GM23338 (cell line): ENCODE results near the gene RBM34. TPM values are rescaled to one million over a fixed set of nuclear protein-coding genes. Genes with fewer than 3 reads are reported as not detected.
A peak's percentile ranks its signal among the peaks of the same experiment; 100 is the strongest.

Experiments used
- ATAC-seq: fragments of 200-7000 bp; cut with Tn5 transposase; 3 replicates; pipeline ENCODE4 v1.9.1; 2020
- DNase-seq: peaks from one replicate; pipeline ENCODE4 v3.0.0-alpha.2; 2015; ENCODE audit warnings: low spot score
- H2AFZ ChIP-seq: fragments of 200-600 bp; sonication (generic); 2 replicates; pipeline ENCODE4 v1.8.0; 2016; ENCODE audit warnings: antibody characterized with exemption, mild to moderate bottlenecking, moderate library complexity
- H3F3A ChIP-seq: fragments of 200-600 bp; sonication (generic); replicated peaks from 2 replicates; pipeline ENCODE4 v1.8.0; 2017; ENCODE audit warnings: antibody characterized with exemption, mixed run types, low read depth
- H3K27ac ChIP-seq: fragments of 200-600 bp; sonication (generic); 2 replicates; pipeline ENCODE4 v1.6.1; 2016; ENCODE audit warnings: low read depth
- H3K27me3 ChIP-seq: fragments of 200-600 bp; sonication (generic); 2 replicates; pipeline ENCODE4 v1.8.0; 2016; ENCODE audit warnings: mild to moderate bottlenecking, mixed run types, moderate library complexity; ENCODE audit not compliant: insufficient read depth
- H3K36me3 ChIP-seq: fragments of 200-600 bp; sonication (generic); 2 replicates; pipeline ENCODE4 v1.8.0; 2016; ENCODE audit warnings: mild to moderate bottlenecking; ENCODE audit not compliant: insufficient read depth
- H3K4me1 ChIP-seq: fragments of 200-600 bp; sonication (generic); 2 replicates; pipeline ENCODE4 v1.8.0; 2016; ENCODE audit warnings: mild to moderate bottlenecking, moderate library complexity; ENCODE audit not compliant: insufficient read depth
- H3K4me2 ChIP-seq: fragments of 200-600 bp; sonication (generic); 2 replicates; pipeline ENCODE4 v1.7.1; 2017; ENCODE audit warnings: mixed run types
- H3K4me3 ChIP-seq: fragments of 200-600 bp; sonication (generic); 2 replicates; pipeline ENCODE4 v1.6.1; 2016; ENCODE audit warnings: mixed run types
- H3K79me2 ChIP-seq: fragments of 200-600 bp; sonication (generic); replicated peaks from 2 replicates; pipeline ENCODE4 v1.8.0; 2017; ENCODE audit warnings: mild to moderate bottlenecking; ENCODE audit not compliant: insufficient read depth
- H3K9me2 ChIP-seq: fragments of 200-600 bp; sonication (generic); 2 replicates; pipeline ENCODE4 v1.8.0; 2017; ENCODE audit not compliant: insufficient read depth
- H4K20me1 ChIP-seq: fragments of 200-600 bp; sonication (generic); replicated peaks from 2 replicates; pipeline ENCODE4 v1.8.0; 2017; ENCODE audit warnings: mild to moderate bottlenecking; ENCODE audit not compliant: insufficient read depth
- H3K27ac Mint-ChIP-seq: 2 replicates; pipeline ENCODE4 v1.8.0; 2020; ENCODE audit warnings: inconsistent platforms, mild to moderate bottlenecking, moderate library complexity, mixed read lengths
- H3K27me3 Mint-ChIP-seq: 3 replicates; pipeline ENCODE4 v1.8.0; 2022; ENCODE audit warnings: low read depth, mild to moderate bottlenecking, moderate library complexity, mixed read lengths, inconsistent platforms; ENCODE audit not compliant: insufficient read depth, poor library complexity
- H3K36me3 Mint-ChIP-seq: 3 replicates; pipeline ENCODE4 v1.8.0; 2021; ENCODE audit warnings: low read depth, mild to moderate bottlenecking, inconsistent platforms, moderate library complexity, mixed read lengths
- H3K4me1 Mint-ChIP-seq: 3 replicates; pipeline ENCODE4 v1.8.0; 2020; ENCODE audit warnings: mild to moderate bottlenecking, inconsistent platforms, mixed read lengths
- H3K4me3 Mint-ChIP-seq: 3 replicates; pipeline ENCODE4 v1.8.0; 2021; ENCODE audit warnings: moderate library complexity, mild to moderate bottlenecking, inconsistent platforms, mixed read lengths
- H3K9me3 Mint-ChIP-seq: 3 replicates; pipeline ENCODE4 v1.8.0; 2020; ENCODE audit warnings: moderate library complexity, mild to moderate bottlenecking, inconsistent platforms, mixed read lengths
- CTCF ChIP-seq, 2 experiments: fragments of 200-600 bp in 1 of 2; sonication (generic) in 1 of 2; conservative IDR thresholded peaks; 2 replicates each; pipeline versions ENCODE4 v1.5.1 to v1.6.1; 2016 to 2017; ENCODE audit warnings: antibody characterized with exemption in 2 of 2, low read depth in 2 of 2, mild to moderate bottlenecking in 2 of 2, moderate library complexity in 1 of 2
- ETS1 ChIP-seq: IDR thresholded peaks from 2 replicates; pipeline ENCODE4 v1.6.1; 2016; ENCODE audit warnings: antibody characterized with exemption
- JUNB ChIP-seq: IDR thresholded peaks from one replicate; pipeline ENCODE4 v1.6.1; 2016; ENCODE audit warnings: antibody characterized with exemption; ENCODE audit not compliant: unreplicated experiment
- REST ChIP-seq: IDR thresholded peaks from one replicate; pipeline ENCODE4 v1.6.1; 2018; ENCODE audit warnings: antibody characterized with exemption; ENCODE audit not compliant: unreplicated experiment
- STAT1 ChIP-seq: IDR thresholded peaks from one replicate; pipeline ENCODE4 v1.6.1; 2016; ENCODE audit warnings: antibody characterized with exemption; ENCODE audit not compliant: unreplicated experiment
- ZNF114 ChIP-seq: fragments of 250-450 bp; sonication (Bioruptor Pico); IDR thresholded peaks from 2 replicates; pipeline ENCODE4 v1.5.0; 2020; ENCODE audit warnings: mild to moderate bottlenecking, moderate library complexity
- polyA plus RNA-seq: library from polyadenylated mRNA; unstranded; fragments of >200 nt; fragmentation: Nextera tagmentation; extraction: Ambion mirVana; gene quantifications from 2 replicates; pipeline ENCODE4 v1.2.1, GENCODE V29; 2016
- total RNA-seq: library from RNA; depleted of rRNA; stranded (reverse); fragments of >200 nt; shearing (Covaris generic); gene quantifications from 2 replicates; pipeline ENCODE4 v1.2.3, GENCODE V29; 2014

The RBM34 gene
- total and polyA plus RNA-seq, 2 experiments from 2014 or later, result 51.8 to 177 TPM

GRCh38 chr1:235093696-235094592, 67.1 kb downstream of the RBM34 start:
- DNase-seq (peak; percentile 90), ATAC-seq (peak; percentile 54)
- Mint-ChIP-seq H3K27me3 (peaks cover 9% of the 10 kb centered on the region), H3K36me3 (no peaks in the 10 kb centered on the region), H3K4me1 (peaks cover 30% of the 10 kb centered on the region), H3K9me3 (no peaks in the 10 kb centered on the region; the same call in 2 of the 3 replicates), H3K27ac (no peak overlapping the region), H3K4me3 (peak overlapping the region; percentile 60)
- Histone ChIP-seq H3K27me3 (no peaks in the 10 kb centered on the region), H3K9me2 (no peaks in the 10 kb centered on the region), H3F3A (peaks cover 13% of the 10 kb centered on the region; the same call in 1 of the 2 replicates), H3K4me3 (peak overlapping the region; percentile 48), H2AFZ (peak overlapping the region; percentile 44), H3K79me2 (no peaks in the 10 kb centered on the region), H3K27ac (no peak overlapping the region), H3K4me2 (peak overlapping the region; percentile 76), H3K4me1 (peaks cover 17% of the 10 kb centered on the region), H3K36me3 (no peaks in the 10 kb centered on the region), H4K20me1 (no peaks in the 10 kb centered on the region)
- TF ChIP-seq ZNF114 (CRISPR knock-in tag) (no peak), CTCF (conservative IDR thresholded peaks at IDR 0.05; ENCODE audit: low read depth in 2 of 2) (peak; percentile 96 to 97)

GRCh38 chr1:235093013-235093695, 67.9 kb downstream of the RBM34 start:
- H3K4me2 ChIP-seq, result peak overlapping the region; percentile 76
- no peaks in the 10 kb centered on the region for H4K20me1 ChIP-seq
- Mint-ChIP-seq H3K27me3 (peaks cover 9% of the 10 kb centered on the region), H3K27ac (no peak overlapping the region), H3K9me3 (no peaks in the 10 kb centered on the region; the same call in 2 of the 3 replicates), H3K4me1 (peaks cover 31% of the 10 kb centered on the region), H3K36me3 (no peaks in the 10 kb centered on the region), H3K4me3 (peak overlapping the region; percentile 60)
- H3K27me3 ChIP-seq, result no peaks in the 10 kb centered on the region
- DNase-seq (peak; percentile 85), ATAC-seq (peak; percentile 81)
- peaks cover 17% of the 10 kb centered on the region for H3K4me1 ChIP-seq
- H3K36me3 ChIP-seq, result no peaks in the 10 kb centered on the region
- peaks cover 13% of the 10 kb centered on the region; the same call in 1 of the 2 replicates for H3F3A ChIP-seq
- no peaks in the 10 kb centered on the region for H3K9me2 ChIP-seq
- no peak overlapping the region for H3K27ac ChIP-seq
- H3K4me3 ChIP-seq, result peak overlapping the region; percentile 48
- H3K79me2 ChIP-seq, result no peaks in the 10 kb centered on the region
- peak overlapping the region; percentile 44 for H2AFZ ChIP-seq
- no peak for TF ChIP-seq ETS1
- peak; percentile 2 to 93; a peak in 3 of 4 replicates for TF ChIP-seq CTCF (conservative IDR thresholded peaks at IDR 0.05; ENCODE audit: low read depth in 2 of 2)
- TF ChIP-seq STAT1, result no peak
- no peak for TF ChIP-seq REST
- no peak for TF ChIP-seq JUNB
